WTC11 (cell line): ENCODE results near the gene CENPQ. TPM values are rescaled to one million over a fixed set of nuclear protein-coding genes. Genes with fewer than 3 reads are reported as not detected.

Experiments used
- ATAC-seq: fragments of 200-7000 bp; cut with Tn5 transposase; 2 replicates; pipeline ENCODE4 v1.10.0; 2021; ENCODE audit warnings: mild to moderate bottlenecking, moderate library complexity
- CTCF ChIA-PET: fragments of 300-600 bp; sonication (Branson Sonifier 250); formaldehyde crosslinking; loops from one replicate; lab custom pipeline; 2021; ENCODE audit warnings: antibody characterized with exemption; lab: Charles Lee
- POLR2A ChIA-PET: fragments of 350-600 bp; sonication (Branson Sonifier 250); formaldehyde crosslinking; loops from one replicate; lab custom pipeline; 2021; ENCODE audit warnings: antibody characterized with exemption; lab: Charles Lee
- DNase-seq: peaks from one replicate; pipeline ENCODE4 v3.0.0; 2021; ENCODE audit warnings: low spot score
- H3K27ac Mint-ChIP-seq: 2 replicates; pipeline ENCODE4 v1.8.0; 2021; ENCODE audit warnings: mixed read lengths
- H3K27me3 Mint-ChIP-seq: 2 replicates; pipeline ENCODE4 v1.8.0; 2021; ENCODE audit warnings: low read depth, mild to moderate bottlenecking, moderate library complexity, mixed read lengths
- H3K36me3 Mint-ChIP-seq: 2 replicates; pipeline ENCODE4 v1.8.0; 2021; ENCODE audit warnings: mixed read lengths
- H3K4me1 Mint-ChIP-seq: 2 replicates; pipeline ENCODE4 v1.8.0; 2022; ENCODE audit warnings: mixed read lengths
- H3K4me3 Mint-ChIP-seq: 2 replicates; pipeline ENCODE4 v1.8.0; 2021; ENCODE audit warnings: mild to moderate bottlenecking, moderate library complexity, mixed read lengths
- H3K9me3 Mint-ChIP-seq: 2 replicates; pipeline ENCODE4 v1.8.0; 2021; ENCODE audit warnings: mixed read lengths
- CREM ChIP-seq: sonication (generic); formaldehyde crosslinking; IDR thresholded peaks from 2 replicates; pipeline ENCODE4 v1.8.1; 2022; ENCODE audit warnings: mild to moderate bottlenecking, missing genetic modification reagents, moderate library complexity
- ESRRA ChIP-seq: sonication (generic); formaldehyde crosslinking; IDR thresholded peaks from 2 replicates; pipeline ENCODE4 v1.8.1; 2022; ENCODE audit warnings: mild to moderate bottlenecking, missing genetic modification reagents, borderline replicate concordance
- FOXJ3 ChIP-seq: sonication (generic); formaldehyde crosslinking; IDR thresholded peaks from 2 replicates; pipeline ENCODE4 v1.9.0; 2021; ENCODE audit warnings: missing genetic modification reagents, mild to moderate bottlenecking, borderline replicate concordance
- NR1H2 ChIP-seq: sonication (generic); formaldehyde crosslinking; IDR thresholded peaks from 2 replicates; pipeline ENCODE4 v1.9.0; 2021; ENCODE audit warnings: mild to moderate bottlenecking, moderate library complexity, missing genetic modification reagents
- NR3C1 ChIP-seq: sonication (generic); formaldehyde crosslinking; conservative IDR thresholded peaks from 2 replicates; pipeline ENCODE4 v1.8.1; 2023; ENCODE audit warnings: low read depth, mild to moderate bottlenecking, missing genetic modification reagents
- SP1 ChIP-seq: sonication (generic); formaldehyde crosslinking; conservative IDR thresholded peaks from 2 replicates; pipeline ENCODE4 v1.8.1; 2022; ENCODE audit warnings: missing genetic modification reagents
- TEAD1 ChIP-seq: sonication (generic); formaldehyde crosslinking; IDR thresholded peaks from 2 replicates; pipeline ENCODE4 v1.8.0; 2022; ENCODE audit warnings: mild to moderate bottlenecking, missing genetic modification reagents
- TP53 ChIP-seq: sonication (generic); formaldehyde crosslinking; IDR thresholded peaks from 2 replicates; pipeline ENCODE4 v1.8.1; 2023; ENCODE audit warnings: mild to moderate bottlenecking, missing genetic modification reagents
- total RNA-seq: library from RNA; stranded (reverse); gene quantifications from 3 replicates; pipeline ENCODE4 v1.2.3, GENCODE V29; 2021
- TF ChIP-seq, protein P1 (sequence below): sonication (generic); formaldehyde crosslinking; IDR thresholded peaks from 2 replicates; pipeline ENCODE4 v1.8.0; 2023; ENCODE audit warnings: missing genetic modification reagents
- TF ChIP-seq, protein P2 (sequence below): fragments of 200-600 bp; IDR thresholded peaks from 2 replicates; pipeline ENCODE4 v1.8.0; 2022; ENCODE audit warnings: antibody characterized with exemption
- TF ChIP-seq, protein P3 (sequence below): fragments of 250-450 bp; sonication (Bioruptor Pico); IDR thresholded peaks from 2 replicates; pipeline ENCODE4 v1.9.0; 2021; ENCODE audit warnings: mild to moderate bottlenecking, borderline replicate concordance
- TF ChIP-seq, protein P4 (sequence below): sonication (generic); formaldehyde crosslinking; IDR thresholded peaks from 2 replicates; pipeline ENCODE4 v1.8.1; 2022; ENCODE audit warnings: mild to moderate bottlenecking, moderate library complexity, missing genetic modification reagents
- TF ChIP-seq, protein P5 (sequence below): sonication (generic); formaldehyde crosslinking; IDR thresholded peaks from 2 replicates; pipeline ENCODE4 v1.8.0; 2022; ENCODE audit warnings: mild to moderate bottlenecking, missing genetic modification reagents
- TF ChIP-seq, protein P6 (sequence below): fragments of 250-450 bp; sonication (Bioruptor Pico); IDR thresholded peaks from 2 replicates; pipeline ENCODE4 v1.9.0; 2021; ENCODE audit warnings: mild to moderate bottlenecking
- TF ChIP-seq, protein P7 (sequence below): sonication (generic); formaldehyde crosslinking; IDR thresholded peaks from 2 replicates; pipeline ENCODE4 v1.8.1; 2023; ENCODE audit warnings: mild to moderate bottlenecking, missing genetic modification reagents, moderate library complexity

Gene CENPQ
- total RNA-seq, 1 experiment from 2014 or later = 14.2 TPM

DNA sequence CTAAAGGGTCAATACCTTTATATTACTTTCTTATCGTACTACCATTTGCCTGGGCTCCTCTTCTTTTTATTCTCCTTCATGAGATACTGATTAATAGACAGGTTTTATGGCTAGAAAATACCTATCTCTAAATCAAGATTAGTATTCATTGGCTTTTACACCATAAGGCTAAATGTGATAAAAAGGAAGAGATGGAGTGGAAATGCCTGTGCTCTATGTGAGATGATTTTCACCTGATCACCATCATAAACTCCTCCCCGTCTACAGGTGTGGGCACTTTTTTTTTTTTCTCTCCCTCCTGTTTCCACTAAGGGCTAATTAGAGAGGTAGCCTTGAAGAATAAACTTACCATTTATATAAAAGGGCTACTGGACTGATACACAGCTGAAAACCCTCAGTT, 36.5 kb downstream of the CENPQ start, which contains the start of gene GLYATL3 (continued):
- TF ChIP-seq, protein P1, sequence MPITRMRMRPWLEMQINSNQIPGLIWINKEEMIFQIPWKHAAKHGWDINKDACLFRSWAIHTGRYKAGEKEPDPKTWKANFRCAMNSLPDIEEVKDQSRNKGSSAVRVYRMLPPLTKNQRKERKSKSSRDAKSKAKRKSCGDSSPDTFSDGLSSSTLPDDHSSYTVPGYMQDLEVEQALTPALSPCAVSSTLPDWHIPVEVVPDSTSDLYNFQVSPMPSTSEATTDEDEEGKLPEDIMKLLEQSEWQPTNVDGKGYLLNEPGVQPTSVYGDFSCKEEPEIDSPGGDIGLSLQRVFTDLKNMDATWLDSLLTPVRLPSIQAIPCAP = no peak
- TF ChIP-seq NR1H2 (CRISPR knock-in tag) (no peak), TP53 (CRISPR knock-in tag) (no peak), SP1 (CRISPR knock-in tag) (no peak)
- TF ChIP-seq, protein P2, sequence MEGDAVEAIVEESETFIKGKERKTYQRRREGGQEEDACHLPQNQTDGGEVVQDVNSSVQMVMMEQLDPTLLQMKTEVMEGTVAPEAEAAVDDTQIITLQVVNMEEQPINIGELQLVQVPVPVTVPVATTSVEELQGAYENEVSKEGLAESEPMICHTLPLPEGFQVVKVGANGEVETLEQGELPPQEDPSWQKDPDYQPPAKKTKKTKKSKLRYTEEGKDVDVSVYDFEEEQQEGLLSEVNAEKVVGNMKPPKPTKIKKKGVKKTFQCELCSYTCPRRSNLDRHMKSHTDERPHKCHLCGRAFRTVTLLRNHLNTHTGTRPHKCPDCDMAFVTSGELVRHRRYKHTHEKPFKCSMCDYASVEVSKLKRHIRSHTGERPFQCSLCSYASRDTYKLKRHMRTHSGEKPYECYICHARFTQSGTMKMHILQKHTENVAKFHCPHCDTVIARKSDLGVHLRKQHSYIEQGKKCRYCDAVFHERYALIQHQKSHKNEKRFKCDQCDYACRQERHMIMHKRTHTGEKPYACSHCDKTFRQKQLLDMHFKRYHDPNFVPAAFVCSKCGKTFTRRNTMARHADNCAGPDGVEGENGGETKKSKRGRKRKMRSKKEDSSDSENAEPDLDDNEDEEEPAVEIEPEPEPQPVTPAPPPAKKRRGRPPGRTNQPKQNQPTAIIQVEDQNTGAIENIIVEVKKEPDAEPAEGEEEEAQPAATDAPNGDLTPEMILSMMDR = no peak
- TF ChIP-seq, protein P3, sequence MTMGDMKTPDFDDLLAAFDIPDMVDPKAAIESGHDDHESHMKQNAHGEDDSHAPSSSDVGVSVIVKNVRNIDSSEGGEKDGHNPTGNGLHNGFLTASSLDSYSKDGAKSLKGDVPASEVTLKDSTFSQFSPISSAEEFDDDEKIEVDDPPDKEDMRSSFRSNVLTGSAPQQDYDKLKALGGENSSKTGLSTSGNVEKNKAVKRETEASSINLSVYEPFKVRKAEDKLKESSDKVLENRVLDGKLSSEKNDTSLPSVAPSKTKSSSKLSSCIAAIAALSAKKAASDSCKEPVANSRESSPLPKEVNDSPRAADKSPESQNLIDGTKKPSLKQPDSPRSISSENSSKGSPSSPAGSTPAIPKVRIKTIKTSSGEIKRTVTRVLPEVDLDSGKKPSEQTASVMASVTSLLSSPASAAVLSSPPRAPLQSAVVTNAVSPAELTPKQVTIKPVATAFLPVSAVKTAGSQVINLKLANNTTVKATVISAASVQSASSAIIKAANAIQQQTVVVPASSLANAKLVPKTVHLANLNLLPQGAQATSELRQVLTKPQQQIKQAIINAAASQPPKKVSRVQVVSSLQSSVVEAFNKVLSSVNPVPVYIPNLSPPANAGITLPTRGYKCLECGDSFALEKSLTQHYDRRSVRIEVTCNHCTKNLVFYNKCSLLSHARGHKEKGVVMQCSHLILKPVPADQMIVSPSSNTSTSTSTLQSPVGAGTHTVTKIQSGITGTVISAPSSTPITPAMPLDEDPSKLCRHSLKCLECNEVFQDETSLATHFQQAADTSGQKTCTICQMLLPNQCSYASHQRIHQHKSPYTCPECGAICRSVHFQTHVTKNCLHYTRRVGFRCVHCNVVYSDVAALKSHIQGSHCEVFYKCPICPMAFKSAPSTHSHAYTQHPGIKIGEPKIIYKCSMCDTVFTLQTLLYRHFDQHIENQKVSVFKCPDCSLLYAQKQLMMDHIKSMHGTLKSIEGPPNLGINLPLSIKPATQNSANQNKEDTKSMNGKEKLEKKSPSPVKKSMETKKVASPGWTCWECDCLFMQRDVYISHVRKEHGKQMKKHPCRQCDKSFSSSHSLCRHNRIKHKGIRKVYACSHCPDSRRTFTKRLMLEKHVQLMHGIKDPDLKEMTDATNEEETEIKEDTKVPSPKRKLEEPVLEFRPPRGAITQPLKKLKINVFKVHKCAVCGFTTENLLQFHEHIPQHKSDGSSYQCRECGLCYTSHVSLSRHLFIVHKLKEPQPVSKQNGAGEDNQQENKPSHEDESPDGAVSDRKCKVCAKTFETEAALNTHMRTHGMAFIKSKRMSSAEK (CRISPR knock-in tag) = no peak
- TF ChIP-seq, protein P4, sequence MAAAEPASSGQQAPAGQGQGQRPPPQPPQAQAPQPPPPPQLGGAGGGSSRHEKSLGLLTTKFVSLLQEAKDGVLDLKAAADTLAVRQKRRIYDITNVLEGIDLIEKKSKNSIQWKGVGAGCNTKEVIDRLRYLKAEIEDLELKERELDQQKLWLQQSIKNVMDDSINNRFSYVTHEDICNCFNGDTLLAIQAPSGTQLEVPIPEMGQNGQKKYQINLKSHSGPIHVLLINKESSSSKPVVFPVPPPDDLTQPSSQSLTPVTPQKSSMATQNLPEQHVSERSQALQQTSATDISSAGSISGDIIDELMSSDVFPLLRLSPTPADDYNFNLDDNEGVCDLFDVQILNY (CRISPR knock-in tag) = no peak
- TF ChIP-seq, protein P5, sequence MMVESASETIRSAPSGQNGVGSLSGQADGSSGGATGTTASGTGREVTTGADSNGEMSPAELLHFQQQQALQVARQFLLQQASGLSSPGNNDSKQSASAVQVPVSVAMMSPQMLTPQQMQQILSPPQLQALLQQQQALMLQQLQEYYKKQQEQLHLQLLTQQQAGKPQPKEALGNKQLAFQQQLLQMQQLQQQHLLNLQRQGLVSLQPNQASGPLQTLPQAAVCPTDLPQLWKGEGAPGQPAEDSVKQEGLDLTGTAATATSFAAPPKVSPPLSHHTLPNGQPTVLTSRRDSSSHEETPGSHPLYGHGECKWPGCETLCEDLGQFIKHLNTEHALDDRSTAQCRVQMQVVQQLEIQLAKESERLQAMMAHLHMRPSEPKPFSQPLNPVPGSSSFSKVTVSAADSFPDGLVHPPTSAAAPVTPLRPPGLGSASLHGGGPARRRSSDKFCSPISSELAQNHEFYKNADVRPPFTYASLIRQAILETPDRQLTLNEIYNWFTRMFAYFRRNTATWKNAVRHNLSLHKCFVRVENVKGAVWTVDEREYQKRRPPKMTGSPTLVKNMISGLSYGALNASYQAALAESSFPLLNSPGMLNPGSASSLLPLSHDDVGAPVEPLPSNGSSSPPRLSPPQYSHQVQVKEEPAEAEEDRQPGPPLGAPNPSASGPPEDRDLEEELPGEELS = no peak

DNA sequence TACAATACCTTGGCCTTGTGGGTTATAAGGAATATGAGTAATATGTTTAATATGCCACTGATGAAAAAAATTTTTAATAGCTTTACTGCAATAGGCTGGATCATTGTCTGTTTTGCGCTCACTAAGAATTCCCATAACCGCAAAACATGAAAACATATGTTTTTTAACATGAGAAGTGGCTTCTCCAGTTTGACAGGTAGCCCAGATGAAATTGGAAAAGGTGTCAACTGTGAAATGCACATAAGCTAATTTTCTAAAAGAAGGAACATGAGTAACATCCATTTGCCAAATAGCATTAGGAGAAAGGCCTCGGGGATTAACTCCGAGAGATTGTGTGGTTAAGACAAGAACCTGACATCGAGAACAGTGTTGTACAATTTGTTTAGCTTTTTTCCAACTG, 41.5 kb downstream of the CENPQ start:
- peaks cover 26% of the 10 kb centered on the region for H3K9me3 Mint-ChIP-seq
- no peak for DNase-seq
- H3K27me3 Mint-ChIP-seq = no peaks in the 10 kb centered on the region
- CTCF ChIA-PET = no interaction called here
- H3K4me1 Mint-ChIP-seq = 0 out of 2 replicates have a peak, but pooled peaks cover 3% of the 10 kb centered on the region
- H3K4me3 Mint-ChIP-seq = no peak overlapping the region
- TF ChIP-seq NR3C1 (CRISPR knock-in tag) = no peak
- TF ChIP-seq FOXJ3 (CRISPR knock-in tag) = no peak
- TF ChIP-seq, all 79 proteins: peak for 0
- POLR2A ChIA-PET = no interaction called here
- H3K36me3 Mint-ChIP-seq = peaks cover 8% of the 10 kb centered on the region
- no peak for ATAC-seq
- H3K27ac Mint-ChIP-seq = no peak overlapping the region

DNA sequence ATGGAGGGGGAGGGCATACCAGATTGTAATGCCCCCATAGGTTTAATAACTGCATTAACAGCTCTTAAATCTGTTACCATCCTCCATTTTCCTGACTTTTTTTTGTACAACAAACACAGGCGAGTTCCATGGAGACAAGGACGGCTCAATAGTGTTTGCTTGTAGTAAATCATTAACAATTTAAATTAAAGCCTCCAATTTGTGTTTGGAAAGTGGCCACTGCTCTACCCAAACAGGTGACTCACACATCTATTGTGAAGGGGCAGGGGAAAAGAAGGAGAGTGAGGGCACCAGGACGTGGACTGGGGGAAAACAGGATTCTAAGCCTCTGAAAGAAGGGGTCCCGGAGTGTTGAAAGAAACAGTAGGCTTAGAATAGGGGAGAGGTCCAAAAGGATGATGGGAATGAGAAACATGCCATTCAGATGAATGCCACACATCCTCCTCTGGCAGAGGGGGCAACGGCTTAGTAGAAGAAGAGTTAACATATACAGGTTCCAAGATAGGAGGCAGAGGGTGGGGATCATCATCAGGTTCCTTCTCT, 43.5 kb downstream of the CENPQ start:
- peaks cover 8% of the 10 kb centered on the region for H3K36me3 Mint-ChIP-seq
- peaks cover 26% of the 10 kb centered on the region for H3K9me3 Mint-ChIP-seq
- POLR2A ChIA-PET = no interaction called here
- CTCF ChIA-PET = no interaction called here
- 0 out of 2 replicates have a peak, but pooled peaks cover 4% of the 10 kb centered on the region for H3K4me1 Mint-ChIP-seq
- DNase-seq (no peak), ATAC-seq (no peak)
- H3K27me3 Mint-ChIP-seq = no peaks in the 10 kb centered on the region
- no peak overlapping the region for H3K27ac Mint-ChIP-seq
- no peak overlapping the region for H3K4me3 Mint-ChIP-seq
- TF ChIP-seq, protein P6, sequence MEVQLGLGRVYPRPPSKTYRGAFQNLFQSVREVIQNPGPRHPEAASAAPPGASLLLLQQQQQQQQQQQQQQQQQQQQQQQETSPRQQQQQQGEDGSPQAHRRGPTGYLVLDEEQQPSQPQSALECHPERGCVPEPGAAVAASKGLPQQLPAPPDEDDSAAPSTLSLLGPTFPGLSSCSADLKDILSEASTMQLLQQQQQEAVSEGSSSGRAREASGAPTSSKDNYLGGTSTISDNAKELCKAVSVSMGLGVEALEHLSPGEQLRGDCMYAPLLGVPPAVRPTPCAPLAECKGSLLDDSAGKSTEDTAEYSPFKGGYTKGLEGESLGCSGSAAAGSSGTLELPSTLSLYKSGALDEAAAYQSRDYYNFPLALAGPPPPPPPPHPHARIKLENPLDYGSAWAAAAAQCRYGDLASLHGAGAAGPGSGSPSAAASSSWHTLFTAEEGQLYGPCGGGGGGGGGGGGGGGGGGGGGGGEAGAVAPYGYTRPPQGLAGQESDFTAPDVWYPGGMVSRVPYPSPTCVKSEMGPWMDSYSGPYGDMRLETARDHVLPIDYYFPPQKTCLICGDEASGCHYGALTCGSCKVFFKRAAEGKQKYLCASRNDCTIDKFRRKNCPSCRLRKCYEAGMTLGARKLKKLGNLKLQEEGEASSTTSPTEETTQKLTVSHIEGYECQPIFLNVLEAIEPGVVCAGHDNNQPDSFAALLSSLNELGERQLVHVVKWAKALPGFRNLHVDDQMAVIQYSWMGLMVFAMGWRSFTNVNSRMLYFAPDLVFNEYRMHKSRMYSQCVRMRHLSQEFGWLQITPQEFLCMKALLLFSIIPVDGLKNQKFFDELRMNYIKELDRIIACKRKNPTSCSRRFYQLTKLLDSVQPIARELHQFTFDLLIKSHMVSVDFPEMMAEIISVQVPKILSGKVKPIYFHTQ (CRISPR knock-in tag) = no peak
- TF ChIP-seq ESRRA (CRISPR knock-in tag) = no peak
- TF ChIP-seq CREM = no peak
- TF ChIP-seq, protein P7, sequence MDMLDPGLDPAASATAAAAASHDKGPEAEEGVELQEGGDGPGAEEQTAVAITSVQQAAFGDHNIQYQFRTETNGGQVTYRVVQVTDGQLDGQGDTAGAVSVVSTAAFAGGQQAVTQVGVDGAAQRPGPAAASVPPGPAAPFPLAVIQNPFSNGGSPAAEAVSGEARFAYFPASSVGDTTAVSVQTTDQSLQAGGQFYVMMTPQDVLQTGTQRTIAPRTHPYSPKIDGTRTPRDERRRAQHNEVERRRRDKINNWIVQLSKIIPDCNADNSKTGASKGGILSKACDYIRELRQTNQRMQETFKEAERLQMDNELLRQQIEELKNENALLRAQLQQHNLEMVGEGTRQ (CRISPR knock-in tag) = no peak
- no peak for TF ChIP-seq TEAD1
